Gastroesophageal sphincter (tissue), 3 donors: ENCODE data around the gene CDH13.

Source experiments
- CTCF ChIP-seq, 4 experiments: fragments of 200-600 bp in 2 of 4; fragments of 450-650 bp in 2 of 4; sonication (generic) in 1 of 4; IDR thresholded peaks; one replicate each; pipeline ENCODE4 v1.5.1; 2017 to 2019; ENCODE audit warnings: antibody characterized with exemption in 4 of 4, mild to moderate bottlenecking in 2 of 4, moderate library complexity in 2 of 4
- EP300 ChIP-seq: sonication (generic); formaldehyde crosslinking; IDR thresholded peaks from one replicate; pipeline ENCODE4 v1.6.1; 2017; ENCODE audit warnings: antibody characterized with exemption, mild to moderate bottlenecking
- POLR2A ChIP-seq, 2 donors: fragments of 450-650 bp; IDR thresholded peaks; one replicate each; pipeline ENCODE4 v1.6.1; 2017; ENCODE audit warnings: antibody characterized with exemption in 2 of 2, mild to moderate bottlenecking in 2 of 2, moderate library complexity in 1 of 2

GRCh38 chr16:83704656-83705055, 1077.9 kb downstream of the CDH13 start:
- no peak for TF ChIP-seq CTCF (IDR thresholded peaks at IDR 0.05)
- no peak for TF ChIP-seq POLR2A (IDR thresholded peaks at IDR 0.05)
- TF ChIP-seq EP300: no peak
